HG03159 (cell line): Measurements from ENCODE around the gene DHX58.
A peak's percentile ranks its signal among the peaks of the same experiment; 100 is the strongest.
"Not testable (repeated sequence)": the region's sequence is repeated elsewhere in the genome, so short reads cannot be mapped to it uniquely, and the experiment has no call there.

ENCODE experiments used
- ATAC-seq: cut with Tn5 transposase; IDR thresholded peaks from one replicate; pipeline ENCODE4 v1.9.1; 2021; ENCODE audit warnings: mild to moderate bottlenecking, moderate library complexity; ENCODE audit not compliant: unreplicated experiment

DHX58 gene

GRCh38 chr17:42112552-42113176 is at the start of gene DHX58:
Gene DHX58 (minus strand): TSS chr17:42112714. CDS start chr17:42111892, 822 bp downstream.
- ATAC-seq, result peak; percentile 55

- no peak for ATAC-seq
Observed at GRCh38 chr17:42160531-42160910, 48.0 kb upstream of the DHX58 start.

- ATAC-seq, result no peak
Observed at GRCh38 chr17:42159796-42160530, 47.4 kb upstream of the DHX58 start.

- no peak for ATAC-seq
Observed at GRCh38 chr17:42155614-42156045, 43.1 kb upstream of the DHX58 start.

GRCh38 chr17:42153919-42154742 is 41.6 kb upstream of the DHX58 start:
- ATAC-seq, result no peak

- ATAC-seq, result no peak
Observed at GRCh38 chr17:42146911-42147607, 34.5 kb upstream of the DHX58 start.

- ATAC-seq, result not testable (repeated sequence)
Observed at GRCh38 chr17:42143138-42143537, 30.6 kb upstream of the DHX58 start.

- ATAC-seq, result no peak
Observed at GRCh38 chr17:42142371-42142896, 29.9 kb upstream of the DHX58 start.

- no peak for ATAC-seq
Observed at GRCh38 chr17:42141382-42141781, 28.9 kb upstream of the DHX58 start.

- not testable (repeated sequence) for ATAC-seq
Observed at GRCh38 chr17:42140690-42141089, 28.2 kb upstream of the DHX58 start.

- ATAC-seq, result no peak
Observed at GRCh38 chr17:42138749-42139492, 26.4 kb upstream of the DHX58 start.

- no peak for ATAC-seq
Observed at GRCh38 chr17:42136654-42137051, 24.1 kb upstream of the DHX58 start.

- no peak for ATAC-seq
Observed at GRCh38 chr17:42135664-42136653, 23.4 kb upstream of the DHX58 start.

GRCh38 chr17:42135151-42135550 is 22.6 kb upstream of the DHX58 start:
- ATAC-seq, result no peak

GRCh38 chr17:42133461-42134041 is 21.0 kb upstream of the DHX58 start:
- ATAC-seq, result peak; percentile 60

- peak; percentile 29 for ATAC-seq
Observed at GRCh38 chr17:42132941-42133340, 20.4 kb upstream of the DHX58 start.

- ATAC-seq, result no peak
Observed at GRCh38 chr17:42131981-42132432, 19.5 kb upstream of the DHX58 start.

- ATAC-seq, result no peak
Observed at GRCh38 chr17:42131232-42131631, 18.7 kb upstream of the DHX58 start.
